Measurements from ENCODE around the gene ATP6V0D1.

Gene ATP6V0D1

GRCh38 chr16:67409631-67410030 lies 71.3 kb downstream of the ATP6V0D1 start:
- H3K4me3 ChIP-seq (replicated peaks; ENCODE audit: low read depth, low read length), result no peak overlapping the region
- DNase-seq (ENCODE audit: extremely low read depth, low read depth), result no peak

GRCh38 chr16:67407788-67408452 lies 73.0 kb downstream of the ATP6V0D1 start:
- no peak for TF ChIP-seq CTCF (IDR thresholded peaks at IDR 0.05; ENCODE audit: low read depth, low read length, missing control alignments)
- no peak overlapping the region for H3K4me3 ChIP-seq (replicated peaks; ENCODE audit: low read depth, low read length)
- DNase-seq (ENCODE audit: extremely low read depth, low read depth), result no peak

More at GRCh38 chr16:67409631-67410030, 71.3 kb downstream of the ATP6V0D1 start:
- TF ChIP-seq CTCF (IDR thresholded peaks at IDR 0.05; ENCODE audit: low read depth, low read length, missing control alignments), result no peak

- H3K4me3 ChIP-seq (replicated peaks; ENCODE audit: low read depth, low read length), result no peak overlapping the region
- TF ChIP-seq CTCF (IDR thresholded peaks at IDR 0.05; ENCODE audit: low read depth, low read length, missing control alignments), result no peak
- no peak for DNase-seq (ENCODE audit: extremely low read depth, low read depth)
Measured at GRCh38 chr16:67407176-67407787, 73.7 kb downstream of the ATP6V0D1 start.

GRCh38 chr16:67406111-67406971 lies 74.6 kb downstream of the ATP6V0D1 start:
- TF ChIP-seq CTCF (IDR thresholded peaks at IDR 0.05; ENCODE audit: low read depth, low read length, missing control alignments), result no peak
- H3K4me3 ChIP-seq (replicated peaks; ENCODE audit: low read depth, low read length), result no peak overlapping the region
- peak; percentile 92 for DNase-seq (ENCODE audit: extremely low read depth, low read depth)

- TF ChIP-seq CTCF (IDR thresholded peaks at IDR 0.05; ENCODE audit: low read depth, low read length, missing control alignments), result no peak
- H3K4me3 ChIP-seq (replicated peaks; ENCODE audit: low read depth, low read length), result no peak overlapping the region
- DNase-seq (ENCODE audit: extremely low read depth, low read depth), result no peak
Measured at GRCh38 chr16:67405336-67405735, 75.6 kb downstream of the ATP6V0D1 start.

- H3K4me3 ChIP-seq (replicated peaks; ENCODE audit: low read depth, low read length), result no peak overlapping the region
- no peak for TF ChIP-seq CTCF (IDR thresholded peaks at IDR 0.05; ENCODE audit: low read depth, low read length, missing control alignments)
- no peak for DNase-seq (ENCODE audit: extremely low read depth, low read depth)
Measured at GRCh38 chr16:67404740-67405226, 76.2 kb downstream of the ATP6V0D1 start.
